Measurements from ENCODE around the gene PLA2G4A.
A peak's percentile ranks its signal among the peaks of the same experiment; 100 is the strongest.

The PLA2G4A gene

GRCh38 chr1:186978596-186979556 lies 150.1 kb downstream of the PLA2G4A start:
- no peak for DNase-seq (ENCODE audit: low spot score)

- DNase-seq (ENCODE audit: low spot score), result no peak
These were observed 151.7 kb downstream of the PLA2G4A start for GRCh38 chr1:186980400-186980799.

- DNase-seq (ENCODE audit: low spot score), result no peak
These were observed 153.4 kb downstream of the PLA2G4A start for GRCh38 chr1:186982116-186982515.

- peak; percentile 13 for DNase-seq (ENCODE audit: low spot score)
These were observed 154.6 kb downstream of the PLA2G4A start for GRCh38 chr1:186983327-186983726.

GRCh38 chr1:186984959-186985358 lies 156.2 kb downstream of the PLA2G4A start:
- DNase-seq (ENCODE audit: low spot score), result no peak

GRCh38 chr1:186985889-186986491 lies 157.2 kb downstream of the PLA2G4A start:
- DNase-seq (ENCODE audit: low spot score), result peak; percentile 49

- no peak for DNase-seq (ENCODE audit: low spot score)
These were observed 158.3 kb downstream of the PLA2G4A start for GRCh38 chr1:186987065-186987464.

GRCh38 chr1:186987769-186988168 lies 159.0 kb downstream of the PLA2G4A start:
- DNase-seq (ENCODE audit: low spot score), result no peak

- no peak for DNase-seq (ENCODE audit: low spot score)
These were observed 165.2 kb downstream of the PLA2G4A start for GRCh38 chr1:186993996-186994395.

- DNase-seq (ENCODE audit: low spot score), result no peak
These were observed 166.1 kb downstream of the PLA2G4A start for GRCh38 chr1:186994897-186995296.

- DNase-seq (ENCODE audit: low spot score), result no peak
These were observed 168.1 kb downstream of the PLA2G4A start for GRCh38 chr1:186996816-186997215.

- DNase-seq (ENCODE audit: low spot score), result no peak
These were observed 169.1 kb downstream of the PLA2G4A start for GRCh38 chr1:186997877-186998276.

- no peak for DNase-seq (ENCODE audit: low spot score)
These were observed 170.8 kb downstream of the PLA2G4A start for GRCh38 chr1:186999506-186999905.

GRCh38 chr1:187001198-187001889 lies 172.6 kb downstream of the PLA2G4A start:
- no peak for DNase-seq (ENCODE audit: low spot score)

GRCh38 chr1:187003353-187003752 lies 174.6 kb downstream of the PLA2G4A start:
- no peak for DNase-seq (ENCODE audit: low spot score)

GRCh38 chr1:187006896-187007295 lies 178.1 kb downstream of the PLA2G4A start:
- no peak for DNase-seq (ENCODE audit: low spot score)

- DNase-seq (ENCODE audit: low spot score), result no peak
These were observed 180.6 kb downstream of the PLA2G4A start for GRCh38 chr1:187009320-187009719.

GRCh38 chr1:187010571-187011309 lies 182.0 kb downstream of the PLA2G4A start:
- DNase-seq (ENCODE audit: low spot score), result no peak

- DNase-seq (ENCODE audit: low spot score), result no peak
These were observed 184.9 kb downstream of the PLA2G4A start for GRCh38 chr1:187013582-187014200.

- DNase-seq (ENCODE audit: low spot score), result no peak
These were observed 189.5 kb downstream of the PLA2G4A start for GRCh38 chr1:187018291-187018690.

- DNase-seq (ENCODE audit: low spot score), result no peak
These were observed 198.5 kb downstream of the PLA2G4A start for GRCh38 chr1:187027253-187027652.

All from hematopoietic multipotent progenitor cell treated with erythropoietin and hydrocortisone succinate and interleukin-3 and kit ligand, for 15 days (in vitro differentiated cells).